AG04449 (cell line): Measurements from ENCODE around the gene HRH4.

Source experiments
- CTCF ChIA-PET: fragments of 350-600 bp; formaldehyde crosslinking; extraction: SDS; loops from one replicate; lab custom pipeline; 2021; ENCODE audit warnings: antibody characterized with exemption; lab: Yijun Ruan, JAX
- POLR2A ChIA-PET: fragments of 400-600, 350-600 bp; formaldehyde crosslinking; extraction: SDS; loops from one replicate; lab custom pipeline; 2020; ENCODE audit warnings: antibody characterized with exemption, inconsistent platforms; lab: Yijun Ruan, JAX
- DNase-seq: peaks from one replicate; pipeline ENCODE4 v3.0.0-alpha.2; 2010; ENCODE audit warnings: low read depth, low spot score
- H3K4me3 ChIP-seq: 2 replicates; pipeline ENCODE4 v1.5.1; 2011; ENCODE audit warnings: low read depth, mild to moderate bottlenecking, control low read depth, low read length
- TF ChIP-seq, protein P1 (sequence below): IDR thresholded peaks from one replicate; pipeline ENCODE4 v1.5.1; 2011; ENCODE audit warnings: mild to moderate bottlenecking, moderate library complexity, low read length, control low read depth, inconsistent platforms; ENCODE audit not compliant: insufficient read depth; ENCODE audit errors: missing control alignments

The HRH4 gene

DNA sequence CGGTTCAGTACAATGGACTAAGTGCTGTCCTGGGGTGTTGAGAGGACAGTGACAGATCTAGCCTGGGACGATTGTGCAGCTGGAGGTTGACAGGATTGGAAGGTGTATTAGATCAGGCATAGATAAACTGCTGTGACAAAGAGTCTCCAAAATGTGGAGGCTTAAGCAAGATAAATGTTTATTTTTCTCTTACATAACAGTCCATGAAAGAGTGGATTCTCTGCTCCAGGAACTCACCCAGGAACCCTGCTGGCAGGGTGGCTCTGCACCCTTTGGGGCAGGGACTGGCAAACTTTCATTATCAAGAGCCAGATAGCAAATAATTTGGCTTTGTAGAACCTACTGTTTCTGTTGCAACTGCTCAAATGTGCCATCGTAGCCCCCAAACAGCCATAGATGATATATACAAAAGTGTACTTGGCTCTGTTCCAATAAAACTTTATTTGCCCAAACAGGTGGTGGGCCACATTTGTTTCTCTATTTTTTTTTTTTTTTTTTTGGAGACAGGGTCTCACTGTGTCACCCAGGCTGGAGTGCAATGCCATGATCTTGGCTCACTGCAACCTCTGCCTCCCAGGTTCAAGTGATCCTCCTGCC, 9.7 kb downstream of the HRH4 start:
- no peak for DNase-seq
- H3K4me3 ChIP-seq: no peak overlapping the region
- TF ChIP-seq, protein P1, sequence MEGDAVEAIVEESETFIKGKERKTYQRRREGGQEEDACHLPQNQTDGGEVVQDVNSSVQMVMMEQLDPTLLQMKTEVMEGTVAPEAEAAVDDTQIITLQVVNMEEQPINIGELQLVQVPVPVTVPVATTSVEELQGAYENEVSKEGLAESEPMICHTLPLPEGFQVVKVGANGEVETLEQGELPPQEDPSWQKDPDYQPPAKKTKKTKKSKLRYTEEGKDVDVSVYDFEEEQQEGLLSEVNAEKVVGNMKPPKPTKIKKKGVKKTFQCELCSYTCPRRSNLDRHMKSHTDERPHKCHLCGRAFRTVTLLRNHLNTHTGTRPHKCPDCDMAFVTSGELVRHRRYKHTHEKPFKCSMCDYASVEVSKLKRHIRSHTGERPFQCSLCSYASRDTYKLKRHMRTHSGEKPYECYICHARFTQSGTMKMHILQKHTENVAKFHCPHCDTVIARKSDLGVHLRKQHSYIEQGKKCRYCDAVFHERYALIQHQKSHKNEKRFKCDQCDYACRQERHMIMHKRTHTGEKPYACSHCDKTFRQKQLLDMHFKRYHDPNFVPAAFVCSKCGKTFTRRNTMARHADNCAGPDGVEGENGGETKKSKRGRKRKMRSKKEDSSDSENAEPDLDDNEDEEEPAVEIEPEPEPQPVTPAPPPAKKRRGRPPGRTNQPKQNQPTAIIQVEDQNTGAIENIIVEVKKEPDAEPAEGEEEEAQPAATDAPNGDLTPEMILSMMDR: no peak
- POLR2A ChIA-PET: no interaction called here
- CTCF ChIA-PET: interaction anchor here (5.1 kb wide), 1 partner anchor 19 kb away, joined by 35 read pairs; no protein-coding TSS in a partner anchor

DNA sequence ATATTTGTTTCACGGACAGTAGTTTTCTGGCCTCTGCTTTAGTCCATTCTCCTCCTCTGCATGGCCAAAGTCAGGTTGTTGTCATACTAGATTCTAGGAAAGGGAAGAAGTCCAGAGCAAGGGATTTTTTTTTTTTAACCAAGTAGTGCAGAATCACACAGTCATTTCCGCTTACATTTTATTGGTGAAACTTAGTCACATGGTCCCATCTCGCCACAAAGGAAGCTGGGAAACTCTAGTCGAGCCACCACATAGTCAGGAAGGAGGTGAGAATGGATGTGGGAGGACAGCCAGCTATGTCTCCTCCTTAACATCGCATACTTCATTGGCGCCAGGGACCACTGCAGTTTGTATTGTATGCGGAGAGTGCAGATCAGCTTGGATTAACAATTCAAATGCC, 10.4 kb downstream of the HRH4 start:
- ChIA-PET CTCF (interaction anchor here (2.1 to 5.1 kb wide), 2 partner anchors 14 to 18 kb away, joined by 5 to 35 read pairs; no protein-coding TSS in a partner anchor), POLR2A (no interaction called here)
- TF ChIP-seq, protein P1: no peak

DNA sequence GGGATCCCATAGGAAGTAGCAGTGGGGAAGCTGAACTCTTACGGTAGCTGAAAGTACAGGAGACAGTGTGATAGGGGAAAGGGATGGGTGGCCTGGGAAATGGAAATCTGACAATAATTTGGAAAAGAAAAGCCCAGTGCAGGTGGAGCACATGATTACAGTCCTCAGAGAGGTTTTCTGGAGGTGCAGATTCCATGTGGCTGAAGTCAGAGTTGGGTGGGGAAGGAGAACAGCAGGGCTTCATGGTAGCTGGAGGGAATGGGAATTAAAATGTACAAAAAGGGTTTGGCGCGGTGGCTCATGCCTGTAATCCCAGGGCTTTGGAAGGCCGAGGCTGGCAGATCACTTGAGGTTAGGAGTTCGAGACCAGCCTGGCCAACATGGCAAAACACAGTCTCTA, 12.2 kb downstream of the HRH4 start:
- CTCF ChIA-PET: interaction anchor here (1.3 to 5.1 kb wide), 3 partner anchors 13 to 37 kb away, joined by 3 to 35 read pairs (median 5); no protein-coding TSS in a partner anchor
- DNase-seq: no peak
- TF ChIP-seq, protein P1: no peak
- POLR2A ChIA-PET: no interaction called here
- no peak overlapping the region for H3K4me3 ChIP-seq

More for the DNA sequence above, 10.4 kb downstream of the HRH4 start:
- no peak overlapping the region for H3K4me3 ChIP-seq
- DNase-seq: no peak

DNA sequence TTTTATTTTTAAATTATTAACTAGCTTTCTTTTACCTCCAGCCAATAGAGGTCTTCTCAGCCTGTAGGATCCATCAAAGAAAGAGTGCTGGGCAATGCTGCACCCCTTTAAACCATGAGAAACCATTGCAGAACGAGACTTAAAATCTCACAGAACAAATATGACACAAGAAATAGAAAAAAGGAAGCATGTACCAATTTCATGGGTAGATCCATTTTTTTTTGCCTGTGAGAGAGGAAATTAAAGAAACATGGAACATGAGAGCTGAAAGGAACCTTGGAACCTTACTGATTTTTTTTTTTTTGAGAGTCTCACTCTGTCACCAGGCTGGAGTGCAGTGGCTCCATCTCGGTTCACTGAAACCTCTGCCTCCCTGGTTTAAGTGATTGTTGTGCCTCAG, 14.0 kb downstream of the HRH4 start:
- ChIA-PET POLR2A (no interaction called here), CTCF (interaction anchor here (0.9 to 5.1 kb wide), 4 partner anchors 8 to 115 kb away, joined by 3 to 35 read pairs (median 4); no protein-coding TSS in a partner anchor)
- no peak for DNase-seq

DNA sequence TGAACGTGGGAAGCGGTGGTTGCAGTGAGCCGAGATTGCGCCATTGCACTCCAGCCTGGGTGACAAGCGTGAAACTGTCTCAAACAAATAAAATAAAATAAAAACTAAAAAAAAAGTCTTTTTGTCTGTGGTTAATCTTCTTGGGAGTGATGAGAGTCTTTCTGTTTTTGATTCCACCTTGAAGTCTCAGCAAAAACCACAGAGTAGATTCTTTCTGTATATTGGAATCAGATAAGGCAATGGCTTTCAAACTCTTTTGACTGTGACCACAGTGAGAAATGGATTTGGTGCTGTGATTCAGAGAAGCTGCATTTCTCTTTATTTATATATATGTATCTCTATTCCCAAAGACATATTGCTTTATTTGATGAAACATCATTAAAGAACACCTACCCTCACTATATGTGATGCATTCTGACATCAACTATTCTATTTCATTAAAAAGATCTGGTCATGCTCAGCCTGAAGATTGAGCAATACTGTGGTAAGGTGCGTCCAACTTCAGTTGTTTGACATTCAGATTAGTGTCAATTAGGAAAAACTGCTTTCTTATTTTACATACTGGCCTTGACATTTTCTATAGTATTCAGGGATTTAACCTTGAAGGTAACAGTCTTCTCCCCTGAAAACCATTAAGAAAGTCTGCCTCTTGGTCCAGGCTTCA, 15.6 kb downstream of the HRH4 start:
- POLR2A ChIA-PET: no interaction called here
- no peak overlapping the region for H3K4me3 ChIP-seq
- CTCF ChIA-PET: interaction anchor here (0.7 to 1.7 kb wide), 4 partner anchors 9 to 116 kb away, joined by 3 to 6 read pairs (median 4); no protein-coding TSS in a partner anchor
- DNase-seq: no peak
- TF ChIP-seq, protein P1: no peak

More for the DNA sequence above, 14.0 kb downstream of the HRH4 start:
- TF ChIP-seq, protein P1: no peak
- no peak overlapping the region for H3K4me3 ChIP-seq

DNA sequence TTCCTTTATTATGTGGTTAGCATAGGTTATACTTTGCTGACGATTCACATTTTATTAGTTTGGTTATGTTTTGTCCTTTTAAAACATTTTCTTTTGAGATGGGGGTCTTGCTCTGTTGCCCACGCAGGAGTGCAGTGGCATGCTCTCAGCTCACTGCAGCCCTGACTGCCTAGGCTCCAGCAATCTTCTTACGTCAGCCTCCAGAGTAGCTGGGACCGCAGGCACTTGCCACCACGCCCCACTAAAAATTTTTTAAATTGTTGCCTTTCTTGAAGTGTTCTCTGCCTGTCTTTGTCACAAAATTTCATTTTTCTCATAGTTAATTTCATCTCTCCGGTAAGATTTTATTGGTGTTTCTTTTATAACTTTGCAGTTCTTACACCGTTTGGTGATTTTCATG, 18.9 kb downstream of the HRH4 start:
- ChIA-PET POLR2A (no interaction called here), CTCF (interaction anchor here (2.8 kb wide), 1 partner anchor 8 kb away, joined by 17 read pairs; no protein-coding TSS in a partner anchor)
- H3K4me3 ChIP-seq: no peak overlapping the region
- TF ChIP-seq, protein P1: no peak
- DNase-seq: no peak
